ENCODE results near the gene ORC1. TPM values are rescaled to one million over a fixed set of nuclear protein-coding genes. Genes with fewer than 3 reads are reported as not detected.

The ORC1 gene
- total RNA-seq, 4 donors from 2014 or later: 0.29 to 2.6 (median 0.50) TPM

DNA sequence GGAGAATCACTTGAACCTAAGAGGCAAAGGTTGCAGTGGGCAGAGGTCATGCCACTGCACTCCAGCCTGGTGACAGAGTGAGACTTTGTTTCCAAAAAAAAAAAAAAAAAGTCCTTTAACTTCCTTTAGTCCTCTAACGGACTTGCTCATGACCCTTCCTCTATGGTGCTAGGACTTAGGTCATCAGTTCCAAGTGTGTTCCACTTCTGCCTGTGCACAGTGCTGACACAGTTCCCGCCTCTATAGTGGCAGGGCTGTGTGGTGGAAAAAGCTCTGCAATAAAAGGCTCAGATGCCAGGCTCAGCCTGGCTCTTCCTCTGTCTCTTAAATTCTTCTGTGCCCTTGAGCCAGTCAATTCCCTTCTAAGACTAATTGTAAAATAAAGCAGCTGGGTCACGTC is 60.2 kb downstream of the ORC1 start:
- TF ChIP-seq, protein P1, sequence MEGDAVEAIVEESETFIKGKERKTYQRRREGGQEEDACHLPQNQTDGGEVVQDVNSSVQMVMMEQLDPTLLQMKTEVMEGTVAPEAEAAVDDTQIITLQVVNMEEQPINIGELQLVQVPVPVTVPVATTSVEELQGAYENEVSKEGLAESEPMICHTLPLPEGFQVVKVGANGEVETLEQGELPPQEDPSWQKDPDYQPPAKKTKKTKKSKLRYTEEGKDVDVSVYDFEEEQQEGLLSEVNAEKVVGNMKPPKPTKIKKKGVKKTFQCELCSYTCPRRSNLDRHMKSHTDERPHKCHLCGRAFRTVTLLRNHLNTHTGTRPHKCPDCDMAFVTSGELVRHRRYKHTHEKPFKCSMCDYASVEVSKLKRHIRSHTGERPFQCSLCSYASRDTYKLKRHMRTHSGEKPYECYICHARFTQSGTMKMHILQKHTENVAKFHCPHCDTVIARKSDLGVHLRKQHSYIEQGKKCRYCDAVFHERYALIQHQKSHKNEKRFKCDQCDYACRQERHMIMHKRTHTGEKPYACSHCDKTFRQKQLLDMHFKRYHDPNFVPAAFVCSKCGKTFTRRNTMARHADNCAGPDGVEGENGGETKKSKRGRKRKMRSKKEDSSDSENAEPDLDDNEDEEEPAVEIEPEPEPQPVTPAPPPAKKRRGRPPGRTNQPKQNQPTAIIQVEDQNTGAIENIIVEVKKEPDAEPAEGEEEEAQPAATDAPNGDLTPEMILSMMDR (IDR thresholded peaks at IDR 0.05 in 4 of 5, conservative IDR thresholded peaks at IDR 0.05 in 1 of 5): no peak
- no peak for TF ChIP-seq POLR2A (IDR thresholded peaks at IDR 0.05)
- no peaks in the 10 kb centered on the region for H3K27me3 ChIP-seq

DNA sequence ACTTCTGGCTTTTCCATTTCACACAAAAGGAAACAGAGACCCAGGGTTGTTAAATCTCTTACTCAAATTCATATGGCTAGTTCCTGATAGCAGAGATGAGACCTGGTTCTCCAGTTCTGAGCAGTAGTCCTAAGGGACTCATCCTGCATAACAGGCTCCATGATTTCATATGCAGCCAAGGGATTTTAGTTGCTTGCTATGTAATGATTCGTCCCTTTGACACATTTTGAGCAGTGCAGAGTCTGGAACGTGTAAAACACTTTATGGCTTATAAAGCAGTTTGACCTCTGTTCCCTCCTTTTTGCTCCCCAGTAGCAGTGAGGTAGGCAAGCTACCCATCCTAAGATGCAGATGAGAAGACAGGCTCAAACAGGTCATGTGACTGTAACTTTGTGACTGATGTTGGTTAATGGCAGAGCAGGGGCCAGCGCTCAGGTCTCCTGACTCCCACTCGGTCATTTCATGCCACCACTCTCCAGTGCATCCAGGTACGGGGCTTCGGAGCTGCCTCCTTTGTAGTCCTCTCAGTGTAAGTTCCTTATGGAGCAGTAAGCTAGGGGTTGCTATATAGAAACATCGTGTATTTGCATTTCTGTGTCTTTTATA is 62.5 kb downstream of the ORC1 start:
- Histone ChIP-seq H3K4me1 (no peaks in the 10 kb centered on the region), H3K36me3 (peaks cover 0 to 38% of the 10 kb centered on the region in 2 donors), H3K9me3 (no peaks in the 10 kb centered on the region), H3K4me3 (no peak overlapping the region), H3K27me3 (no peaks in the 10 kb centered on the region), H3K27ac (no peak overlapping the region)
- in situ Hi-C loops (cut with MboI; ENCODE audit: low sequenced_read_pairs in 4 of 4): no loop called here
- ATAC-seq (no peak), DNase-seq (no peak)
- no peak for TF ChIP-seq POLR2A (IDR thresholded peaks at IDR 0.05)
- TF ChIP-seq, protein P1 (IDR thresholded peaks at IDR 0.05 in 4 of 5, conservative IDR thresholded peaks at IDR 0.05 in 1 of 5): no peak
- intact Hi-C loops (cut with DNase I; ENCODE audit: low total_unique reads): no loop called here

More for the DNA sequence above, 60.2 kb downstream of the ORC1 start:
- intact Hi-C loops (cut with DNase I; ENCODE audit: low total_unique reads) (no loop called here), in situ Hi-C loops (cut with MboI; ENCODE audit: low sequenced_read_pairs in 4 of 4) (no loop called here)
- ATAC-seq (no peak), DNase-seq (no peak)
- no peaks in the 10 kb centered on the region for H3K9me3 ChIP-seq
- no peak overlapping the region for H3K4me3 ChIP-seq
- peaks cover 0 to 24% of the 10 kb centered on the region in 2 donors for H3K36me3 ChIP-seq
- no peaks in the 10 kb centered on the region for H3K4me1 ChIP-seq
- no peak overlapping the region for H3K27ac ChIP-seq

DNA sequence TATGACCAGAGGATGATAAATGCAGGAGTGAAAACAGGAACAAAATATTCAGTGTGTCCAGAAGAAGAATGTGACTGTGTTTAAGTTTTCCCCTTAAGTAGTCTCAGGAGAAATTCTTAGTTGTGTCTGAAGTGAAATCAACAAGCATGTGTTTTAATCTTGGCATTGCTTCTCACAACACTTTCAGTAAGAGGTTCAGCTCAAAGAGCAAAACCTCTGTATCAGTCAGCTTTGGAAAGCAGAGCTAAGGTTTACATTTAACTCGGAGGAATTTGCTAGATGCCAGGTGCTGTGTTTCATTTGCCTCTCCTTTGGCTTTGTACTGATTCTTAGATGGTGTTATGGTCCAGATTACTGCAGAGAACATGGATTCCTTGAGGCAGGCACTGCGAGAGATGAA is 66.8 kb downstream of the ORC1 start:
- intact Hi-C loops (cut with DNase I; ENCODE audit: low total_unique reads): no loop called here
- ATAC-seq (no peak), DNase-seq (no peak)
- H3K27me3 ChIP-seq: no peaks in the 10 kb centered on the region
- no peaks in the 10 kb centered on the region for H3K9me3 ChIP-seq
- peaks cover 0 to 37% of the 10 kb centered on the region in 2 donors for H3K36me3 ChIP-seq
- H3K4me3 ChIP-seq: no peak overlapping the region
- H3K27ac ChIP-seq: no peak overlapping the region
- in situ Hi-C loops (cut with MboI; ENCODE audit: low sequenced_read_pairs in 4 of 4): no loop called here
- peaks cover 0 to 4% of the 10 kb centered on the region in 2 donors for H3K4me1 ChIP-seq
- TF ChIP-seq POLR2A (IDR thresholded peaks at IDR 0.05): no peak
- TF ChIP-seq, protein P1 (IDR thresholded peaks at IDR 0.05 in 4 of 5, conservative IDR thresholded peaks at IDR 0.05 in 1 of 5): no peak

DNA sequence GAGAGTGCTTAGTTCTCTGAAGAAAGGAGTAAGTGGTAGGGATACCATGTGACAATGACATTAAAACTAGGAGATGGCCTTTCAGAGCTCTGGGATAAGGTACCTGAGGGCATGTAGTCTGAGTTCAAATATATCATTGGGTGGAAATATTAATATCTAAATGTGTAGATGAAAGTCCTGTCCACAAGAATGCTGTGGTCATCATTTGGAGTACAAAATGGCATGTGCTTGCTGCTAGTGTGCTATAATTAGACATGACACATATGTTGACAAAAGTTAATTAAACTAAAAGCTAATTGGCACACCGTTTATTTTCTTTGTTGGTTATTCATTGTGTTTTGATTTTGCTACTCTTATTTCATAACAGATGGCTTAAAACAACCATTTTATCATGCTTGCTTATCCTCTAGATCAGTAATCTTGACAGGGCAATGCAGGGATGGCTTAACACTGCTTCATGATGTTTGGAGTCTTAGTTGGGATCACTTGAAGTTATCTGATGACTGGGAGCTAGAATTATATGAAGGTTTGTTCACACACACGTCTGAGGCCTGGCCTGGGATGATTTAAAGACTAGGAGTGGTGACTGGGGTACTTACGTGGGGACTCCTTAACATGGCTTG is 69.2 kb downstream of the ORC1 start:
- no peak overlapping the region for H3K4me3 ChIP-seq
- intact Hi-C loops (cut with DNase I; ENCODE audit: low total_unique reads) (no loop called here), in situ Hi-C loops (cut with MboI; ENCODE audit: low sequenced_read_pairs in 4 of 4) (no loop called here)
- H3K9me3 ChIP-seq: no peaks in the 10 kb centered on the region
- no peaks in the 10 kb centered on the region for H3K27me3 ChIP-seq
- ATAC-seq (peak; percentile 44 to 68), DNase-seq (no peak)
- peaks cover 0 to 32% of the 10 kb centered on the region in 2 donors for H3K36me3 ChIP-seq
- peaks cover 0 to 4% of the 10 kb centered on the region in 2 donors for H3K4me1 ChIP-seq
- TF ChIP-seq POLR2A (IDR thresholded peaks at IDR 0.05): no peak
- TF ChIP-seq, protein P1 (IDR thresholded peaks at IDR 0.05 in 4 of 5, conservative IDR thresholded peaks at IDR 0.05 in 1 of 5): no peak
- peak overlapping the region in 2 of 4 donors; percentile 3 to 20 for H3K27ac ChIP-seq

All from gastrocnemius medialis (tissue), 4 donors.